Endothelial cell of umbilical vein (primary cell): Measurements from ENCODE around the gene IGSF22. TPM values are rescaled to one million over a fixed set of nuclear protein-coding genes. Genes with fewer than 3 reads are reported as not detected.
A peak's percentile ranks its signal among the peaks of the same experiment; 100 is the strongest.

Source experiments
- BruUV-seq: library from RNA; stranded (reverse); fragments of 400-500 nt; replicated peaks from 2 replicates; lab custom pipeline; 2021; lab: Mats Ljungman, UMichigan
- CTCF ChIA-PET: fragments of 300-600, 350-600 bp; sonication (Branson Sonifier 250); formaldehyde crosslinking; loops from one replicate; lab custom pipeline; 2021; ENCODE audit warnings: antibody characterized with exemption, inconsistent platforms; lab: Charles Lee
- POLR2A ChIA-PET: fragments of 300-600, 350-600 bp; sonication (Branson Sonifier 250); formaldehyde crosslinking; loops from one replicate; lab custom pipeline; 2021; ENCODE audit warnings: antibody characterized with exemption, inconsistent platforms; lab: Charles Lee
- DNase-seq: peaks from one replicate; pipeline ENCODE4 v3.0.0-alpha.2; 2011; ENCODE audit warnings: low read depth, low spot score
- FAIRE-seq: peaks from 2 replicates; lab custom pipeline; 2011; peaks lifted over from hg19 to GRCh38; lab: Jason Lieb, UNC
- H2AFZ ChIP-seq: 2 replicates; pipeline ENCODE4 v1.6.0; 2012; ENCODE audit warnings: low read depth, low read length, control low read depth, inconsistent platforms
- H3K27ac ChIP-seq: 2 replicates; pipeline ENCODE4 v1.5.1; 2011; ENCODE audit warnings: low read depth, mild to moderate bottlenecking, control low read depth, low read length, moderate library complexity; ENCODE audit not compliant: insufficient read depth
- H3K27me3 ChIP-seq, 2 experiments: 2 replicates each; pipeline versions ENCODE4 v1.6.0 to v1.6.1; 2011; ENCODE audit warnings: low read length in 2 of 2, mixed read lengths in 1 of 2; ENCODE audit not compliant: control insufficient read depth in 2 of 2, insufficient read depth in 2 of 2
- H3K36me3 ChIP-seq, 2 experiments: 2 replicates in 1 of 2; 3 replicates in 1 of 2; pipeline ENCODE4 v1.5.1; 2011; ENCODE audit warnings: low read length in 2 of 2, mild to moderate bottlenecking in 1 of 2, moderate library complexity in 1 of 2; ENCODE audit not compliant: control insufficient read depth in 2 of 2, insufficient read depth in 2 of 2; ENCODE audit errors: extremely low read depth in 1 of 2
- H3K4me1 ChIP-seq: 3 replicates; pipeline ENCODE4 v1.5.1; 2011; ENCODE audit warnings: mild to moderate bottlenecking, low read length; ENCODE audit not compliant: control insufficient read depth, insufficient read depth; ENCODE audit errors: extremely low read depth
- H3K4me2 ChIP-seq: 2 replicates; pipeline ENCODE4 v1.6.1; 2011; ENCODE audit warnings: low read length, control low read depth, mixed read lengths; ENCODE audit not compliant: insufficient read depth
- H3K4me3 ChIP-seq, 3 experiments: fragments of 200-600 bp in 1 of 3; sonication (generic), shearing (Covaris generic) in 1 of 3; replicated peaks in 1 of 3; 2 replicates each; pipeline ENCODE4 v1.5.1; 2011 to 2016; ENCODE audit warnings: control low read depth in 3 of 3, low read length in 3 of 3, mild to moderate bottlenecking in 2 of 3, inconsistent platforms in 1 of 3, low read depth in 1 of 3, moderate library complexity in 1 of 3; ENCODE audit not compliant: insufficient read depth in 1 of 3
- H3K79me2 ChIP-seq: 2 replicates; pipeline ENCODE4 v1.6.0; 2012; ENCODE audit warnings: low read length, inconsistent platforms; ENCODE audit not compliant: control insufficient read depth, insufficient read depth
- H3K9ac ChIP-seq: replicated peaks from 2 replicates; pipeline ENCODE3; 2011; ENCODE audit warnings: low read length, control low read depth; ENCODE audit not compliant: insufficient read depth; ENCODE audit errors: extremely low read depth
- H3K9me1 ChIP-seq: replicated peaks from 3 replicates; pipeline ENCODE4 v1.6.0; 2011; ENCODE audit warnings: mild to moderate bottlenecking, low read length; ENCODE audit not compliant: control insufficient read depth, insufficient read depth; ENCODE audit errors: extremely low read depth
- H3K9me3 ChIP-seq: replicated peaks from 2 replicates; pipeline ENCODE4 v1.5.1; 2012; ENCODE audit warnings: low read length, inconsistent platforms; ENCODE audit not compliant: control insufficient read depth, insufficient read depth
- H4K20me1 ChIP-seq: replicated peaks from 2 replicates; pipeline ENCODE3; 2011; ENCODE audit warnings: mild to moderate bottlenecking, low read length; ENCODE audit not compliant: control insufficient read depth, insufficient read depth; ENCODE audit errors: extremely low read depth
- EZH2 ChIP-seq: IDR thresholded peaks from 2 replicates; pipeline ENCODE4 v1.6.1; 2012; ENCODE audit warnings: borderline replicate concordance, low read depth, mild to moderate bottlenecking, moderate library complexity, low read length, inconsistent platforms; ENCODE audit not compliant: severe bottlenecking
- POLR2A ChIP-seq: IDR thresholded peaks from 2 replicates; pipeline ENCODE4 v1.6.1; 2012; ENCODE audit warnings: low read depth, mild to moderate bottlenecking, control low read depth, low read length
- POLR2AphosphoS5 ChIP-seq: IDR thresholded peaks from 2 replicates; pipeline ENCODE4 v1.6.1; 2012; ENCODE audit warnings: low read depth, mild to moderate bottlenecking, control low read depth, low read length, moderate library complexity; ENCODE audit not compliant: insufficient read depth
- dilution Hi-C: fragments of 300-500 bp; cut with MboI; formaldehyde crosslinking; loops from one replicate; pipeline ENCODE4 v1.15.0; 2019; ENCODE audit warnings: low sequenced_read_pairs; ENCODE audit not compliant: extremely low pct_ligation_motif_present
- intact Hi-C: fragments of 100-400 bp; cut with micrococcal nuclease; formaldehyde crosslinking; loops from one replicate; pipeline ENCODE4 v1.10.0; 2022
- polyA plus RNA-seq, 4 experiments: library from polyadenylated mRNA; depleted of rRNA in 3 of 4; stranded (reverse) in 3 of 4; unstranded in 1 of 4; fragments of >200 nt; gene quantifications; 2 replicates each; pipeline versions ENCODE4 v1.2.1 to v1.2.3, GENCODE V29; 2011 to 2012; ENCODE audit warnings: missing spikeins in 1 of 4
- total RNA-seq: library from RNA; stranded (reverse); gene quantifications from 2 replicates; pipeline ENCODE4 v1.2.3, GENCODE V29; 2021
- TF ChIP-seq, protein P1 (sequence below): IDR thresholded peaks from 2 replicates; pipeline ENCODE4 v1.6.1; 2011; ENCODE audit not compliant: insufficient read depth, insufficient read length

The IGSF22 gene
- total and polyA plus RNA-seq, 2 donors (not counting 3 experiments of a cell fraction or from before 2014, with no cell fraction given): not detected

DNA sequence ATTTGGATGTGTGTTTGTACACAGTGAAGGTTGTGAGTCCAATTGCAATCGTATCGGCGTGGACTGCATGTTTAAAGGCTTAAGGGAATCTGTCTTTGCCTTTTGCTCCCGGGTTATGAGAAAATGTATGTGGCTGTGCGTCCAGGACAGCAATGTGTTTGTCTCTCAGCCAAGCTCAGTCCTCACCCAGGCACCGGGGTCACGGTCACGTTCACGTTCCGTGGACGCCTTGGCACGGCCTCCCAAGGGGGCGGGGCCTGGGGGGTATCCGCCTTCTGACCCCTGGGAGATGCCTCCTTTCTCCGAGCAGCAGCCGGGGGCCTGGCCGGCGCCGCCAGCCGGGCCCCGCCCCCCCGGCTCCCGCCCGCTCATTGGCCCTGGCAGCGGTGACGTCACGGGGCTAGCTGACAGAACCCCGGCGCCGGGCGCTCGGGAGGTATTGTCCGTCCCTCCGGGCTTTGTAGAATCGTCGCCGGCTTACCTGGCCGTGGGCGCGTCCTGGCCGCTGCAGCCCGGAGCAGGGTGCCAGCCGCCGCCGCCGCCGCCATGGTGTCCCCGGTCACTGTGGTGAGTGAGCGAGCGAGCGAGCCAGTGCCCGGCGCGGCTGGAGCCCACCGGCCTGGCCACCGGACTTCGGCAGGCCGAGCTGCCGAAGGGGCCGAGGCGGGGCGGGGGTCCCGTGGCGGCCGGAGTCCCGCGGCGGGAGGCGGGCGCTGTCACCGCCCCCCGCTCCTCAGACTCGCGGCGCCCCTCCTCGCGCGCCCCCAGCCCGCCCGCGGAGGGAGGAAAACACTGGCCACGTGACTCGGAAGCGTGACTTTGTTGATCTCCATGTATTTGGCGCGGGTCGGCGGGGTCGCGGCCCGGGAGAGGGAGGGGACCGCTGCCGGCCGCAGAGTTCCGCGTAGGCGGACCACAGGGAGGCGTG, 27.4 kb downstream of the IGSF22 start, which contains the start of gene TMEM86A:
Gene TMEM86A (plus strand): TSS at position 439 of the 928 bp plus-strand sequence. CDS start 108 bp downstream, at position 547.
- BruUV-seq: no TSS peak
- Histone ChIP-seq H3K4me3 (peak within 1 kb of the TSS; percentile 30 to 59 (median 48)), H3K79me2 (no peaks in the 10 kb centered on the region), H2AFZ (peak within 1 kb of the TSS; percentile 97), H3K27me3 (no peaks in the 10 kb centered on the region), H4K20me1 (no peaks in the 10 kb centered on the region), H3K4me2 (peak within 1 kb of the TSS; percentile 70), H3K9ac (peak within 1 kb of the TSS; percentile 68), H3K36me3 (peaks cover 0 to 2% of the 10 kb centered on the region in 2 experiments), H3K9me1 (no peaks in the 10 kb centered on the region), H3K9me3 (no peaks in the 10 kb centered on the region), H3K4me1 (peaks cover 11% of the 10 kb centered on the region), H3K27ac (no peak within 1 kb of the TSS)
- POLR2A ChIA-PET: no interaction called here
- CTCF ChIA-PET: interaction anchor here (0.8 to 2.1 kb wide), 5 partner anchors 23 to 66 kb away, joined by 3 to 9 read pairs (median 4); no protein-coding TSS in a partner anchor
- DNase-seq: peak; percentile 88
- TF ChIP-seq POLR2A (peak; percentile 32), POLR2AphosphoS5 (peak; percentile 55)
- TF ChIP-seq, protein P1, sequence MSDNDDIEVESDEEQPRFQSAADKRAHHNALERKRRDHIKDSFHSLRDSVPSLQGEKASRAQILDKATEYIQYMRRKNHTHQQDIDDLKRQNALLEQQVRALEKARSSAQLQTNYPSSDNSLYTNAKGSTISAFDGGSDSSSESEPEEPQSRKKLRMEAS: no peak
- dilution Hi-C loops (no loop called here), intact Hi-C loops (loop anchor here (1.0 kb wide), 4 partner anchors 23 to 66 kb away; partner anchors contain the start of gene SPTY2D1)
- peak; percentile 81 for FAIRE-seq

DNA sequence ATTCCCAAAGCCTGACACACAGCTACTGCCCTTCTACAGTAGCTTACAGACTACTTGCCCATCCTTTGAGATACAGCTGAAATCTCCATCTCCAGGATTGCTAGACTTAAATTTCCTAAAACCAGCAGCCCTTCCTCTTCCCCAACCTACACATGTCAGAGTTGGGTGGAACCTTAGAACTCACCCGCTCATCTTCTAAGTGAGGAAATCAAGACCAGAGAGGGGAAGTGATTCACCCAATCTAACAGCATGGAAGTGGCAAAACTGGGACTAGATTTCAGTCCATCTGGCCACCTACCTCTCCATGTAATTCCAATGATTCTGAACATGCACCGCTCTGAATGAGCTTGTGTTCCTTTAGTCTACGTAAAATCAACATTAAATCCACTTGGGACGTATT, 28.4 kb downstream of the IGSF22 start:
- POLR2A ChIA-PET: no interaction called here
- Histone ChIP-seq H3K27me3 (no peaks in the 10 kb centered on the region), H3K9me3 (no peaks in the 10 kb centered on the region), H3K36me3 (peaks cover 0 to 2% of the 10 kb centered on the region in 2 experiments), H3K9ac (no peak overlapping the region), H2AFZ (no peak overlapping the region), H3K27ac (no peak overlapping the region), H4K20me1 (no peaks in the 10 kb centered on the region), H3K4me3 (no peak overlapping the region), H3K4me2 (no peak overlapping the region), H3K79me2 (no peaks in the 10 kb centered on the region), H3K9me1 (no peaks in the 10 kb centered on the region), H3K4me1 (peaks cover 11% of the 10 kb centered on the region)
- CTCF ChIA-PET: interaction anchor here (1.4 to 2.1 kb wide), 2 partner anchors 24 to 45 kb away, joined by 3 to 9 read pairs; no protein-coding TSS in a partner anchor
- no peak for DNase-seq
- FAIRE-seq: peak; percentile 52
- intact Hi-C loops: no loop called here
- TF ChIP-seq EZH2: no peak
- no TSS peak for BruUV-seq
- dilution Hi-C loops: no loop called here
